Measurements from ENCODE around the gene RAB3D.

- TF ChIP-seq, protein P1, sequence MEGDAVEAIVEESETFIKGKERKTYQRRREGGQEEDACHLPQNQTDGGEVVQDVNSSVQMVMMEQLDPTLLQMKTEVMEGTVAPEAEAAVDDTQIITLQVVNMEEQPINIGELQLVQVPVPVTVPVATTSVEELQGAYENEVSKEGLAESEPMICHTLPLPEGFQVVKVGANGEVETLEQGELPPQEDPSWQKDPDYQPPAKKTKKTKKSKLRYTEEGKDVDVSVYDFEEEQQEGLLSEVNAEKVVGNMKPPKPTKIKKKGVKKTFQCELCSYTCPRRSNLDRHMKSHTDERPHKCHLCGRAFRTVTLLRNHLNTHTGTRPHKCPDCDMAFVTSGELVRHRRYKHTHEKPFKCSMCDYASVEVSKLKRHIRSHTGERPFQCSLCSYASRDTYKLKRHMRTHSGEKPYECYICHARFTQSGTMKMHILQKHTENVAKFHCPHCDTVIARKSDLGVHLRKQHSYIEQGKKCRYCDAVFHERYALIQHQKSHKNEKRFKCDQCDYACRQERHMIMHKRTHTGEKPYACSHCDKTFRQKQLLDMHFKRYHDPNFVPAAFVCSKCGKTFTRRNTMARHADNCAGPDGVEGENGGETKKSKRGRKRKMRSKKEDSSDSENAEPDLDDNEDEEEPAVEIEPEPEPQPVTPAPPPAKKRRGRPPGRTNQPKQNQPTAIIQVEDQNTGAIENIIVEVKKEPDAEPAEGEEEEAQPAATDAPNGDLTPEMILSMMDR (IDR thresholded peaks at IDR 0.05): no peak
- no peak for TF ChIP-seq POLR2A (IDR thresholded peaks at IDR 0.05)
Observed at GRCh38 chr19:11367528-11367927, 28.1 kb upstream of the RAB3D start.

Measured in right lobe of liver (tissue), 4 donors.